ENCODE measurements around the gene SLC26A9. TPM values are rescaled to one million over a fixed set of nuclear protein-coding genes. Genes with fewer than 3 reads are reported as not detected.

Gene SLC26A9
- total RNA-seq, 1 experiment from 2014 or later: not detected

DNA sequence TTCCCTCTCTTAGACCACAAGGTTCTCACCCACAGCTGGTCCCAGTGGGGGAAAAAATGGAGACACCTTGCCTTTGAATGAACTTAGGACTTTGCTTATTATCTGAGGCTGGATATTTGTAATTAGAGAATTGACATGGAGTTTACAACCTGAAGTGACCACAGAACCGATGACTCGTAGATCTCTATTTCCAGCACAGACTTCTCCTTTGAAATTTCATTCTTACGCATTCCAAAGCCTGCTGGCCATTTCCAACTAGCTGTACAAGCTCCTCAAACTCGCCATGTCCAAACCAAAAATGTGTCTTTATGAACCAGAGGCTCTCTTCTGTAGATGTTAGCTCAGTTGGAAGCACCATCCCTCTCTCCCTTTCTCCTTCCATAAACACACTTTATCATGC, 48.0 kb upstream of the SLC26A9 start:
- Histone ChIP-seq H3K4me1 (ENCODE audit: control insufficient read depth, insufficient read depth, low read length) (no peaks in the 10 kb centered on the region), H3K9me3 (ENCODE audit: control insufficient read depth, insufficient read depth, low read depth, low read length) (no peaks in the 10 kb centered on the region), H3K27me3 (ENCODE audit: control insufficient read depth, insufficient read depth, low read length) (peaks cover 2% of the 10 kb centered on the region), H3K27ac (ENCODE audit: low read length) (no peak overlapping the region), H3K4me3 (ENCODE audit: low read depth in 2 of 2, low read length in 2 of 2) (no peak overlapping the region), H3K36me3 (ENCODE audit: control insufficient read depth, insufficient read depth, low read length) (no peaks in the 10 kb centered on the region)
- no peak for ATAC-seq
- TF ChIP-seq, protein P1, sequence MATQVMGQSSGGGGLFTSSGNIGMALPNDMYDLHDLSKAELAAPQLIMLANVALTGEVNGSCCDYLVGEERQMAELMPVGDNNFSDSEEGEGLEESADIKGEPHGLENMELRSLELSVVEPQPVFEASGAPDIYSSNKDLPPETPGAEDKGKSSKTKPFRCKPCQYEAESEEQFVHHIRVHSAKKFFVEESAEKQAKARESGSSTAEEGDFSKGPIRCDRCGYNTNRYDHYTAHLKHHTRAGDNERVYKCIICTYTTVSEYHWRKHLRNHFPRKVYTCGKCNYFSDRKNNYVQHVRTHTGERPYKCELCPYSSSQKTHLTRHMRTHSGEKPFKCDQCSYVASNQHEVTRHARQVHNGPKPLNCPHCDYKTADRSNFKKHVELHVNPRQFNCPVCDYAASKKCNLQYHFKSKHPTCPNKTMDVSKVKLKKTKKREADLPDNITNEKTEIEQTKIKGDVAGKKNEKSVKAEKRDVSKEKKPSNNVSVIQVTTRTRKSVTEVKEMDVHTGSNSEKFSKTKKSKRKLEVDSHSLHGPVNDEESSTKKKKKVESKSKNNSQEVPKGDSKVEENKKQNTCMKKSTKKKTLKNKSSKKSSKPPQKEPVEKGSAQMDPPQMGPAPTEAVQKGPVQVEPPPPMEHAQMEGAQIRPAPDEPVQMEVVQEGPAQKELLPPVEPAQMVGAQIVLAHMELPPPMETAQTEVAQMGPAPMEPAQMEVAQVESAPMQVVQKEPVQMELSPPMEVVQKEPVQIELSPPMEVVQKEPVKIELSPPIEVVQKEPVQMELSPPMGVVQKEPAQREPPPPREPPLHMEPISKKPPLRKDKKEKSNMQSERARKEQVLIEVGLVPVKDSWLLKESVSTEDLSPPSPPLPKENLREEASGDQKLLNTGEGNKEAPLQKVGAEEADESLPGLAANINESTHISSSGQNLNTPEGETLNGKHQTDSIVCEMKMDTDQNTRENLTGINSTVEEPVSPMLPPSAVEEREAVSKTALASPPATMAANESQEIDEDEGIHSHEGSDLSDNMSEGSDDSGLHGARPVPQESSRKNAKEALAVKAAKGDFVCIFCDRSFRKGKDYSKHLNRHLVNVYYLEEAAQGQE (IDR thresholded peaks at IDR 0.05; ENCODE audit: insufficient read depth in 1 of 2, low read depth in 2 of 2, low read length in 1 of 2): no peak
- no peak for TF ChIP-seq POLR2AphosphoS5 (IDR thresholded peaks at IDR 0.05; ENCODE audit: low read depth, low read length)
- TF ChIP-seq SIN3A (IDR thresholded peaks at IDR 0.05; ENCODE audit: borderline replicate concordance, insufficient read depth, low read depth, low read length): no peak
- TF ChIP-seq, protein P2, sequence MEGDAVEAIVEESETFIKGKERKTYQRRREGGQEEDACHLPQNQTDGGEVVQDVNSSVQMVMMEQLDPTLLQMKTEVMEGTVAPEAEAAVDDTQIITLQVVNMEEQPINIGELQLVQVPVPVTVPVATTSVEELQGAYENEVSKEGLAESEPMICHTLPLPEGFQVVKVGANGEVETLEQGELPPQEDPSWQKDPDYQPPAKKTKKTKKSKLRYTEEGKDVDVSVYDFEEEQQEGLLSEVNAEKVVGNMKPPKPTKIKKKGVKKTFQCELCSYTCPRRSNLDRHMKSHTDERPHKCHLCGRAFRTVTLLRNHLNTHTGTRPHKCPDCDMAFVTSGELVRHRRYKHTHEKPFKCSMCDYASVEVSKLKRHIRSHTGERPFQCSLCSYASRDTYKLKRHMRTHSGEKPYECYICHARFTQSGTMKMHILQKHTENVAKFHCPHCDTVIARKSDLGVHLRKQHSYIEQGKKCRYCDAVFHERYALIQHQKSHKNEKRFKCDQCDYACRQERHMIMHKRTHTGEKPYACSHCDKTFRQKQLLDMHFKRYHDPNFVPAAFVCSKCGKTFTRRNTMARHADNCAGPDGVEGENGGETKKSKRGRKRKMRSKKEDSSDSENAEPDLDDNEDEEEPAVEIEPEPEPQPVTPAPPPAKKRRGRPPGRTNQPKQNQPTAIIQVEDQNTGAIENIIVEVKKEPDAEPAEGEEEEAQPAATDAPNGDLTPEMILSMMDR (IDR thresholded peaks at IDR 0.05): no peak
- TF ChIP-seq TCF7L2 (IDR thresholded peaks at IDR 0.05; ENCODE audit: low read depth, low read length): no peak
- intact Hi-C loops (cut with micrococcal nuclease; ENCODE audit: unreplicated experiment): no loop called here
- ChIA-PET CTCF (no interaction called here), POLR2A (no interaction called here)
- in situ Hi-C loops (cut with HindIII; ENCODE audit: low pct_unique_long_range_greater_than_20kb, low sequenced_read_pairs): no loop called here
- no TSS peak for BruUV-seq (replicated peaks)
- DNase-seq (ENCODE audit: low read depth, low spot score): no peak

DNA sequence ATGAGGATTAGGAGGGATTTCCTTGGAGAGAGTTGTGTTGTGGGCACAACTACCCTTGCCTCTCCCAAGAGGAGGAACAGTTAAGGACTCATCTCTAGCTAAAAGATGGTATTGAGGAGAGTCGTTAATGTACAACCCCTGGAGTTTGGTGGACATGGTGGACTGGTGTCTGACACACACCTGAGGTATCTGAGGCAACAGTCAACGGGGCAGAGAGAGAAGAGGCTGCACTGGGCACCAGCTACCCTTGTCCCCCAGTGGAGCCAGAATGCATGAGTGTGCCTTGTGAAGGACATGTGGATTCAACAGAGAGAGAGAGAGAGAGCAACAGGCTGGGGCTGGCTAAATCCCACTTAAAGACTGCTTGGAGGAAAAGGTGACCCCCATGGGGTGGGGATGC, 47.0 kb upstream of the SLC26A9 start:
- Histone ChIP-seq H3K4me3 (ENCODE audit: low read depth in 2 of 2, low read length in 2 of 2) (no peak overlapping the region), H3K4me1 (ENCODE audit: control insufficient read depth, insufficient read depth, low read length) (no peaks in the 10 kb centered on the region), H3K27ac (ENCODE audit: low read length) (no peak overlapping the region), H3K36me3 (ENCODE audit: control insufficient read depth, insufficient read depth, low read length) (no peaks in the 10 kb centered on the region), H3K9me3 (ENCODE audit: control insufficient read depth, insufficient read depth, low read depth, low read length) (no peaks in the 10 kb centered on the region), H3K27me3 (ENCODE audit: control insufficient read depth, insufficient read depth, low read length) (peaks cover 2% of the 10 kb centered on the region)
- intact Hi-C loops (cut with micrococcal nuclease; ENCODE audit: unreplicated experiment) (no loop called here), in situ Hi-C loops (cut with HindIII; ENCODE audit: low pct_unique_long_range_greater_than_20kb, low sequenced_read_pairs) (no loop called here)
- DNase-seq (ENCODE audit: low read depth, low spot score): no peak
- no TSS peak for BruUV-seq (replicated peaks)
- no peak for TF ChIP-seq SIN3A (IDR thresholded peaks at IDR 0.05; ENCODE audit: borderline replicate concordance, insufficient read depth, low read depth, low read length)
- TF ChIP-seq, protein P1 (IDR thresholded peaks at IDR 0.05; ENCODE audit: insufficient read depth in 1 of 2, low read depth in 2 of 2, low read length in 1 of 2): no peak
- TF ChIP-seq, protein P2 (IDR thresholded peaks at IDR 0.05): no peak
- no peak for TF ChIP-seq TCF7L2 (IDR thresholded peaks at IDR 0.05; ENCODE audit: low read depth, low read length)
- no peak for TF ChIP-seq POLR2AphosphoS5 (IDR thresholded peaks at IDR 0.05; ENCODE audit: low read depth, low read length)
- no peak for ATAC-seq
- CTCF ChIA-PET: no interaction called here
- POLR2A ChIA-PET: no interaction called here
